C4-2B (cell line): ENCODE results near the gene GP5.

Experiments used
- H3K27ac ChIP-seq: fragments of 450-650 bp; 2 replicates; pipeline ENCODE4 v1.5.1; 2017
- CTCF ChIP-seq: fragments of 450-650 bp; conservative IDR thresholded peaks from 2 replicates; pipeline ENCODE4 v1.5.1; 2017; ENCODE audit warnings: mild to moderate bottlenecking
- ZFX ChIP-seq: fragments of 450-650 bp; IDR thresholded peaks from 2 replicates; pipeline ENCODE4 v1.6.1; 2017

The GP5 gene

DNA sequence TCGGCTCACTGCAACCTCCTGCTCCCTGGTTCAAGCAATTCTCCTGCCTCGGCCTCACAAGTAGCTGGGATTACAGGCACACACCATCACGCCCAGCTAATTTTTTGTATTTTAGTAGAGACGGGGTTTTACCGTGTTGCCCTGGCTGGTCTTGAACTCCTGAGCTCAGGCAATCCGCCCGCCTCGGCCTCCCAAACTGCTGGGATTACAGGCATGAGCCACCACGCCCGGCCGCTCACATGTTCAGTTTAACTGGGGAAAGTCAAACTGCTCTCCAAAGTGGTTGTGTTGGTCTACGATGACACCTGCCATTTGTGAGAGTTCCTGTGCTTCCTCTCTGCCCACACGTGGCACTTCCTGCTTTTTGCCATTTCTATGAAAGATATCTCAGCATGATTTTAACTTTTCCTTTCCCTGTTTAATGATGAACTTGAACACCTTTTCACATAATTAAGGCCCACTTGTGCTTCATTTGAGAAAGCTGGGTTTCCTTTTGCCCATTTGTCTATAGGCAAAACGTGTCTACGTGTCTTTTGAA, 877 bp upstream of the GP5 start:
- TF ChIP-seq CTCF (no peak), ZFX (no peak)
- H3K27ac ChIP-seq = no peak overlapping the region

- no peak for TF ChIP-seq ZFX
- no peak for TF ChIP-seq CTCF
- no peak overlapping the region for H3K27ac ChIP-seq
Observed at GRCh38 chr3:194397757-194398312, 1.2 kb downstream of the GP5 start.

DNA sequence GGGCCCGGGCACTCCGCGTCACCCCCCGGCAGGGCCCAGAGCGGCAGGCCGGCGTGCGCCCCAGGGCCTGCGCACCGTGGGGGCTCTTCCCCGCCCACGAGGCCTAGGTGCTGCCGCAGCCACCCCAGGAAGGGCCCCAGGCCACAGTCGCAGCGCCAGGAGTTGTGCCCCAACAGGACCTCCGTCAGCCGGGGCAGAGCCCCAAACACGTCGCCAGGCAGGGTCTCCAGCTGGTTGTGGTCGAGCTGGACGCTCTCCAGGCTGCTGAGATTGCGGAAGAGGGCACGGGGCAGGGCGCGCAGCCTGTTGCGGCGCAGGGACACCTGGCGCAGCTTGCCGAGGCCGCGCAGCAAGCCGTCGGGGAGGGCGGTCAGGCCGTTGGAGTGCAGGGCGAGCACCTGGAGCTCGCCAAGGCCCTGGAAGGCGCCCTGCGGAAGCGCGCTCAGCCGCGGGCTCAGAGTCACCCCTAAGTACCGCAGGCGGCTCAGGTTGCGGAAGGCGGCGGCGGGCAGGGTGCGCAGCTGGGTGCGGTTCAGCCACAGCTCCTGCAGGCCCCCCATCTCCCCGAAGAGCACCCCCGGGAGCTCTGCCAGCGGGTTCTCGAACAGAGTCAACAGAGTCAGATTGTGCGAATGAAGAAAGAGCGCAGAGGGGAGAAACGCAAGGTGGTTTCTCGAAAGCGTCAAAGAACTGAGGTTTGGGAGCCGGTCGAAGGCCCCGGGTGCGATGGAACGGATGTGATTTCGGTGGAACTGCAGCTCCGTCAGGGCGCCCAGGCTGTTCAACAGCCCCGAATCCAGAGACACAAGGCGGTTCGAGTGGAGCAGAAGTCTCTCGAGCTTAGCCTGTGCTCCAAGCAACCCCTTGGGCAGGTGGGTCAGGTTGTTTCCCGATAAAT, 2.0 kb downstream of the GP5 start:
- TF ChIP-seq ZFX (no peak), CTCF (no peak)
- no peak overlapping the region for H3K27ac ChIP-seq

GRCh38 chr3:194396539-194396858, 2.6 kb downstream of the GP5 start:
- TF ChIP-seq ZFX (no peak), CTCF (no peak)
- no peak overlapping the region for H3K27ac ChIP-seq

- TF ChIP-seq ZFX (no peak), CTCF (no peak)
- H3K27ac ChIP-seq = no peak overlapping the region
Observed at GRCh38 chr3:194395778-194396538, 3.1 kb downstream of the GP5 start.

GRCh38 chr3:194395212-194395611, 3.9 kb downstream of the GP5 start:
- TF ChIP-seq CTCF = no peak
- no peak for TF ChIP-seq ZFX
- H3K27ac ChIP-seq = no peak overlapping the region

DNA sequence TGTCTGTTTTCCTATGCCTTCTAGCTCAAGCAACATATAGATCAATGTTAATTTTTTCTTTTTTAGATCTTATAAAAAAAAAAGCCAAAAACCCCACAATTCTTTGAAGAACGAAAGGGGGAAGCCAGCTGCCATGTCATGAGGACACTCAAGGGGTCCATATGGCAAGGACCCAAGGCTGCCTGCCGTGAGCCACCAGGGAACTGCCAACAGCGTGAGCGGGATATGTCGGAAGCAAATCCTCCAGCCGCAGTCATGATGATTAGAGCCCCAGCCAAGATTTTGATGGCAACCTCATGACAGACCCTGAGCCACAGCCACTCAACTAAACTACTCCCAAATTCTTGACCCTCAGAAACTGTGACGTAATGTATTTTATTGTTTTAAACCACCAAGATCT, 6.5 kb downstream of the GP5 start:
- no peak overlapping the region for H3K27ac ChIP-seq
- TF ChIP-seq ZFX (no peak), CTCF (no peak)
